HG02884 (cell line): Measurements from ENCODE around the gene MIPEP.
"Not testable (repeated sequence)": the region's sequence is repeated elsewhere in the genome, so short reads cannot be mapped to it uniquely, and the experiment has no call there.

ENCODE experiments used
- ATAC-seq: cut with Tn5 transposase; IDR thresholded peaks from one replicate; pipeline ENCODE4 v1.9.1; 2021; ENCODE audit warnings: mild to moderate bottlenecking, moderate library complexity; ENCODE audit not compliant: unreplicated experiment

Gene MIPEP

DNA sequence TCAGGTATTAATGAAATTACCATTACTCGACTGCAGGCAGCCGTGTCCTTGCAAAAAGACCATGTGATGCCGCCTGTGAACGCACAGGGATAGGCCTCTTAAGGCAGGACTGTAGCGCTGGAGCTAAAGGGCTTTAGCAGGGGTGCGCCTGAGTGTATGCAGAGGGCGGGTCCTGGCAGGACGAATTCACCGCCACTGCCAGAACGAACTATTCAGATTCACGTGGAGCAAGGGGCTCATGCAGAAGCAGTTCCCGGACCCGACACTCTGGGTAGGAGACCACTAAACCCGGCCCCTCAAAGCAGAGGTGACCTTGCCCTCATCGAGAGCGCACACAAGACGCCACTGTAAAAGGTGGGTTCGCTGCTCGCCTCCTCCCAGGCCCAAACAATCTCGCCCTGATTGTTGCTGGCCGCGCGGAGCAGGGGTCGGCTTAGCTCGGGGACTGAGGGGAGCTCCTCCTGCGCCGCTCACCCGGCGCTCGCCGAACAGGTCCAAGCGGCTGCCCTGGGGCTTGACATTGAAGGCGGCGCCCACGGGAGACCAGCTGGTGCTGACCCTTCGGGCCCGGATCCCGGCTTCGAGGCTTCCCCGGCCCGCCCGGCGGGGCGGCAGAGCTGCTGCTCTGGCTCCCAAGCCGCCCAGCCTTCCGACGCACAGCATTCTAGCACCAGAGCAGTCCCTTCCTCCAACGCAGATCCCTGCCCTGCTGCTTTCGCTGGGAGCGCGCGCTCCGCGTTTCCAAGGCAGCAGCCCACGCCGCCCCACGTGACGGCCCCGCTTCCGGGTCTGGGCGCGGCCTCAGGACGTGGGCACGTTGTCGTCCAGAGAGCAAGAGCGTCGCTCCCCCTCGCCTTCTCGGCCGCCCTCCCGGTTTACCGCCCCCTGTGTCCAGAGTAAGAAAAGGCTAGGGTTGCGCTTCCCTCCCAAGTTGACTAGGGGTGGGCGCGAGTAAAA lies at the start of gene MIPEP:
Gene MIPEP (minus strand): TSS at position 743 of the 957 bp plus-strand sequence. CDS start 80 bp downstream, at position 663.
- ATAC-seq: peak; percentile 91

GRCh38 chr13:23934520-23934919 lies 45.3 kb upstream of the MIPEP start:
- no peak for ATAC-seq

DNA sequence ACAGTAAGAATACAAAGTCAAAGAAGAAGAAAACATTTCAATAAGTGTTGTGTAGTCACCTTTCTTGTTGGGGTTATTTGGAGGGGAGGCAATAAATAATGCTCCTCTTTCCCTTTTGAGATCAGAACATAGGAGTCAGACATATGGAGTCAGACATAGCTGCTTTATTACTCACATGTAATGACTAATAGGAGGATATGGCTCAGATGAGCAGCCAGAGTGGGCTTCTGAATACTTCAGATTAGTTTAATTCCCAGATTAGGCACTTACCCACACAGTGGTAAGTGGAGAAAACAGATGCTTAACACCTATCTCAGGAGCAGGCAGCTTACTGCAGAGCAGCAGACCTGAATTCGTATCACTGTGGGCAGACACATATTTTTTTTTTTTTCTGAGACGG lies 39.8 kb upstream of the MIPEP start:
- ATAC-seq: no peak

- ATAC-seq: no peak
Observed at GRCh38 chr13:23923031-23923430, 33.8 kb upstream of the MIPEP start.

GRCh38 chr13:23922005-23922932 lies 33.1 kb upstream of the MIPEP start:
- no peak for ATAC-seq

- no peak for ATAC-seq
Observed at GRCh38 chr13:23921451-23921888, 32.3 kb upstream of the MIPEP start.

DNA sequence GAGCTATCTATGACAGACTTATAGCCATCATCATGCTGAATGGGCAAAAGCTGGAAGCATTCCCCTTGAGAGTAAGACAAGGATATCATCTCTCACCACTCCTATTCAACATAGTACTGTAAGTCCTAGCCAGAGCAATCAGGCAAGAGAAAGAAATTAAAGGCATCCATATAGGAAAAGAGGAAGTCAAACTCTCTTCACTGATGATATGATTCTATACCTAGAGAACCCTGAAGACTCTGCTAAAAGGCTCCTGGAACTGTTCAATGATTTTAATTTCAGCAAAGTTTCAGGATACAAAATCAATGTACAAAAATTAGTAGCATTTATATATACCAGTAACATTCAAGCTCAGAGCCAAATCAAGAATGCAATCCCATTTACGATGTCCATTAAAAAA lies 29.8 kb upstream of the MIPEP start:
- no peak for ATAC-seq

GRCh38 chr13:23918208-23918607 lies 29.0 kb upstream of the MIPEP start:
- no peak for ATAC-seq

DNA sequence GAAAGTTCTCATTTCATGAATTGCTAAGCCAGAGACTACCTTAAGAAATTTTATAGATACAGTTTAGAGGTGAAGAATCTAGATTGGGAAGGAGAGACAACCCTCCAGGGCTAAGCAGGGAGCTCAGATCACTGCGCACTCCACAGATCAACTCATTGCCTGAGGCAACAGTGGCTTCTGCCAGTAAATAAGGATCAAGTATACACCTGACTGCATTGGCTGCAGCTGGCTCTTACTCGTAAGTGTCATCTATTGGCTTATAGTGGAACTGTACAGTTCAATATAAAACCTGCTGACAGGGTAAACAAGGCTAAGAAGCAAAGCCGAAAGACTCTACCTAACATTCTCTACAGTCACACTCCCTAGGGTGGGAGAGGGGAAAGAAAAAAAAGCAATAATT lies 26.1 kb upstream of the MIPEP start:
- no peak for ATAC-seq

DNA sequence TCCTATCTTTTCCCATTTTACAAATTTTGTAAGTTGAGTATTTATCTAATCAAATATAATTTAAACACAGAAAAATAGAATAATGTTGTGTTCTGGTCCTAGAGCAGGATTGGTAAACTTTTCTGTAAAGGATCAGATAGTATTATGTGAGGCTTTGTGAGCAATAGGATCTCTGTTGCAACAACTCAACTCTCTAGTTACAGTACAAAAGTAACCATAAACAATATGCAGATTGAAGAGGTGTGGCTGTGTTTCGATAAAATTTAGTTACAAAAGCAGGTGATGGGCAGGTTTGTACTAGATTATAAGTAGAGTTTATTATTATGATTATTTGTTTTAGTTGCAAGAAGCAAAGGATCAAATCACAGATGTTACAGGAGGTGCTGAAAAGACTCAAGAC lies 23.3 kb upstream of the MIPEP start:
- no peak for ATAC-seq

- no peak for ATAC-seq
Observed at GRCh38 chr13:23909606-23910005, 20.4 kb upstream of the MIPEP start.

DNA sequence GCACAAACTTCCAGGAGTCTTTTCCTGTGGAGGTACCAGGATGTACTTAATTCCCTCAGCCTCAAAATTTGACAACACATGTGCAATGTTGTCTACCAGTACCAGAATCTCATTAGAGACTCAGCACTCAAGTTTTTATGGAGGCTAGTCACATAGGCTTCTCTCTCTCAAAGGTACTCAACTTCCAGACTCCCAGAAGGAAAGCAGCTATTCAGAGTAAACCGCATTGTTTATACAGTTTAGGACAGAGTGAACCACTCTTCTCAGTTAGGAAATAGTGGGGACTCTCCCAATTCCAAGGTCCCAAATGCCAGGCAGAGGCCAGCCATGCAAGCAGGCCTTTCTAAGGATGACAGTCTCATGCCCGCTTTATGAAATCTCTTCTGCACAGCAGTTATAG lies 16.6 kb upstream of the MIPEP start:
- no peak for ATAC-seq

- ATAC-seq: no peak
Observed at GRCh38 chr13:23903906-23904280, 14.7 kb upstream of the MIPEP start.

GRCh38 chr13:23902975-23903905 lies 14.0 kb upstream of the MIPEP start:
- no peak for ATAC-seq

DNA sequence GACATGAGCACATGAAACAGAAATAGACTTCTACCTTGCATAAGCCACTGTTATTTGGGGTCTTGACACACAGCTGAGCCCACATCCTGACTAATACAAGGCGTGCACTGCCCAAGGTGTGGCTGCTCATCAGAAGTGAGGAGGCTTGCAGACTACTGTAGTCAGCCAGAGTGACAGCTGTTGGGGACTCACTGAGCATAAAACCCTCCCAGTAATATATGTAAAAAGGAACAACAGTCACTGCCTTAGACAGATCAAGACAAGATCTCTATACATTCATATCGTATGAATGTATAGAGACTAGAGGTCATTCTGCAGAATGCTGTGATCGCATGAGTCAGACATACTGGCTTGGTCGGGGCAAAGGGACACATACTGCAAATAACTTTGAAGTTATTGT lies 12.2 kb upstream of the MIPEP start:
- ATAC-seq: no peak

DNA sequence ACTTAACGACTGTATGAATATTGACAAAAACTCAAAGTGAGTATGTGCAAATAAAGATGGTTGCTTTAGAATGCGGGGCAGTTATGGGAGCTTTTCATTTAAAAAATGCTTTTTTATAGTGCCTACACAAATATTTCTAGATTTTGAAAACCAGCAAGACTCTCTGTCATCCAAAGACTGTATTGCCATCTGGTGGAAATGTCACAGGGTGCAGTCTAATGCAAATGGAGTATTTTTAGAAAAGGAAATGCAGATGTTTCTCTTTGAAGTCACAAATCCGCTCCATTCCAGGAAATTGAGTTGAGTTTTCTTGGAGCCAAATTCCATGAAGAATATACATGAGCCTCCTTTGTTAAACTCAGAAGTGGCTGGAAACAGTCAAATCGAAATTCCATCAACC lies 10.4 kb upstream of the MIPEP start:
- ATAC-seq: peak; percentile 47

DNA sequence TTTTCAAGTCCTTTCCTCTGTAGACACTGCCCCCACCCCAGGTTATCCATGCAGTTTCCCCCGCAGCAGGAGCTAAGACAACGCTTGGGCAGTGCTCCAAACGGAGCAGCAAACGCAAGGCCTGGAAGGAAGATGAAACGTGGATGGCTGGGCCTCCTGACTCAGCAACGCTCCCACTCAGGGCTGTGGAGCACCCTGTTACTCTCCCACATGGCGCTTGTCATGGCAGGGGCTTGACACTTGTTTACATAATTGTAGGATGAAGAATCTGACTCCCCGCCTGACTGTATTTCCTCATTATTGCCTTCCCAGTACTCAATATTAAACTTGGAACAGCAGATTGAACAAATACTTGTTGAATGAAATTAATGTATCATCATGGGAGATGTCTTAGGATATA lies 8.9 kb upstream of the MIPEP start:
- no peak for ATAC-seq

DNA sequence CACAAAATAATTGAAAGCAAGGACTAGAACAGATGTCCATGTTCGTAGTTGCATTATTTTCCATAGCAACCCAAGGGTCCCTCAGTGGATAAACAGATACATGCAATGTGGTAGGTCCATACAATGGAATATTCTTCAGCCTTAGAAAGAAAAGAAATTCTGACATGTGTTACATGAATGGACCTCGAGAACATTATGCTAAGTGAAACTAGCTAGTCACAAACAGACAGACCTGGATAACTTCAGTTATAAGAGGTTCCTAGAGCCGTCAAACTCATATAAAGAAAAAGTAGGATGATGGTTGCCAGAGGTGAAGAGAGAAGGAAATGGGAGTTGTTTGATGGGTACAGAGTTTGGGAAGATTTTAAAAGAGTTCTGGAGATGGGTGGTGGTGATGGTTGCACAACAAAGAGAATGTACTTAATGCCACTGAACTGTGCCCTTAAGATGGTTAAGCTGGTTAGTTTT lies 8.3 kb upstream of the MIPEP start, which contains the start of gene C1QTNF9B:
Gene C1QTNF9B (minus strand): TSS at position 51 of the 468 bp plus-strand sequence.
- ATAC-seq: not testable (repeated sequence)

GRCh38 chr13:23894746-23895145 lies 5.5 kb upstream of the MIPEP start:
- ATAC-seq: not testable (repeated sequence)

GRCh38 chr13:23893791-23894190 lies 4.6 kb upstream of the MIPEP start:
- ATAC-seq: not testable (repeated sequence)
